Measurements from ENCODE around the gene EIF2S1. TPM values are rescaled to one million over a fixed set of nuclear protein-coding genes. Genes with fewer than 3 reads are reported as not detected.
"Not testable (repeated sequence)": the region's sequence is repeated elsewhere in the genome, so short reads cannot be mapped to it uniquely, and the experiment has no call there.

The EIF2S1 gene
- total RNA-seq, 1 donor from 2014 or later, result 143 TPM

GRCh38 chr14:67411820-67412421 is 51.8 kb downstream of the EIF2S1 start, which contains the start of gene PLEK2:
Gene PLEK2 (minus strand): TSS chr14:67412165. CDS start chr14:67412059, 106 bp downstream.
- Histone ChIP-seq H3K4me1 (ENCODE audit: insufficient read depth, low read length) (peaks cover 4% of the 10 kb centered on the region), H3K9me3 (ENCODE audit: insufficient read depth, low read depth, low read length) (no peaks in the 10 kb centered on the region), H2AFZ (ENCODE audit: low read depth, low read length) (peak within 1 kb of the TSS; percentile 96), H3K36me3 (ENCODE audit: insufficient read depth, low read length) (no peaks in the 10 kb centered on the region), H3K79me2 (ENCODE audit: insufficient read depth, low read length) (no peaks in the 10 kb centered on the region), H3K9ac (ENCODE audit: low read length) (peak within 1 kb of the TSS; percentile 61), H4K20me1 (ENCODE audit: insufficient read depth, low read length) (no peaks in the 10 kb centered on the region), H3K27me3 (ENCODE audit: insufficient read depth, low read length) (no peaks in the 10 kb centered on the region), H3K27ac (ENCODE audit: low read depth, low read length) (no peak within 1 kb of the TSS), H3K4me3 (ENCODE audit: insufficient read depth, low read depth, low read length) (peak within 1 kb of the TSS; percentile 54), H3K4me2 (ENCODE audit: low read length) (peak within 1 kb of the TSS; percentile 87)
- no peak for TF ChIP-seq EZH2 (IDR thresholded peaks at IDR 0.05; ENCODE audit: insufficient read depth, low read length)
- TF ChIP-seq, protein P1, sequence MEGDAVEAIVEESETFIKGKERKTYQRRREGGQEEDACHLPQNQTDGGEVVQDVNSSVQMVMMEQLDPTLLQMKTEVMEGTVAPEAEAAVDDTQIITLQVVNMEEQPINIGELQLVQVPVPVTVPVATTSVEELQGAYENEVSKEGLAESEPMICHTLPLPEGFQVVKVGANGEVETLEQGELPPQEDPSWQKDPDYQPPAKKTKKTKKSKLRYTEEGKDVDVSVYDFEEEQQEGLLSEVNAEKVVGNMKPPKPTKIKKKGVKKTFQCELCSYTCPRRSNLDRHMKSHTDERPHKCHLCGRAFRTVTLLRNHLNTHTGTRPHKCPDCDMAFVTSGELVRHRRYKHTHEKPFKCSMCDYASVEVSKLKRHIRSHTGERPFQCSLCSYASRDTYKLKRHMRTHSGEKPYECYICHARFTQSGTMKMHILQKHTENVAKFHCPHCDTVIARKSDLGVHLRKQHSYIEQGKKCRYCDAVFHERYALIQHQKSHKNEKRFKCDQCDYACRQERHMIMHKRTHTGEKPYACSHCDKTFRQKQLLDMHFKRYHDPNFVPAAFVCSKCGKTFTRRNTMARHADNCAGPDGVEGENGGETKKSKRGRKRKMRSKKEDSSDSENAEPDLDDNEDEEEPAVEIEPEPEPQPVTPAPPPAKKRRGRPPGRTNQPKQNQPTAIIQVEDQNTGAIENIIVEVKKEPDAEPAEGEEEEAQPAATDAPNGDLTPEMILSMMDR (IDR thresholded peaks at IDR 0.05; ENCODE audit: insufficient read depth, low read depth, low read length), result no peak
- peak within 1 kb of the TSS; percentile 45 for H3K4me3 Mint-ChIP-seq (ENCODE audit: unreplicated experiment)
- H3K36me3 Mint-ChIP-seq (ENCODE audit: low read depth, unreplicated experiment), result peaks cover 2% of the 10 kb centered on the region
- DNase-seq (ENCODE audit: low read depth) (no peak), FAIRE-seq (no peak)
- H3K4me1 Mint-ChIP-seq (ENCODE audit: low read depth, unreplicated experiment), result peaks cover 7% of the 10 kb centered on the region
- H3K9me3 Mint-ChIP-seq (ENCODE audit: unreplicated experiment), result peaks cover 2% of the 10 kb centered on the region
- no peak within 1 kb of the TSS for H3K27ac Mint-ChIP-seq (ENCODE audit: unreplicated experiment)
- H3K27me3 Mint-ChIP-seq (ENCODE audit: low read depth, unreplicated experiment), result peaks cover 6% of the 10 kb centered on the region

GRCh38 chr14:67413806-67414769 is 54.0 kb downstream of the EIF2S1 start:
- H3K36me3 Mint-ChIP-seq (ENCODE audit: low read depth, unreplicated experiment), result peaks cover 2% of the 10 kb centered on the region
- H3K4me3 Mint-ChIP-seq (ENCODE audit: unreplicated experiment), result no peak overlapping the region
- Histone ChIP-seq H3K79me2 (ENCODE audit: insufficient read depth, low read length) (no peaks in the 10 kb centered on the region), H3K4me1 (ENCODE audit: insufficient read depth, low read length) (peaks cover 10% of the 10 kb centered on the region), H3K36me3 (ENCODE audit: insufficient read depth, low read length) (no peaks in the 10 kb centered on the region), H3K27me3 (ENCODE audit: insufficient read depth, low read length) (no peaks in the 10 kb centered on the region), H4K20me1 (ENCODE audit: insufficient read depth, low read length) (no peaks in the 10 kb centered on the region), H3K9ac (ENCODE audit: low read length) (peak overlapping the region; percentile 3), H3K4me2 (ENCODE audit: low read length) (peak overlapping the region; percentile 66), H3K27ac (ENCODE audit: low read depth, low read length) (peak overlapping the region; percentile 53), H3K4me3 (ENCODE audit: insufficient read depth, low read depth, low read length) (no peak overlapping the region), H3K9me3 (ENCODE audit: insufficient read depth, low read depth, low read length) (no peaks in the 10 kb centered on the region), H2AFZ (ENCODE audit: low read depth, low read length) (peak overlapping the region; percentile 21)
- TF ChIP-seq, protein P1 (IDR thresholded peaks at IDR 0.05; ENCODE audit: insufficient read depth, low read depth, low read length), result no peak
- no peak for TF ChIP-seq EZH2 (IDR thresholded peaks at IDR 0.05; ENCODE audit: insufficient read depth, low read length)
- no peak for FAIRE-seq
- H3K9me3 Mint-ChIP-seq (ENCODE audit: unreplicated experiment), result no peaks in the 10 kb centered on the region
- peaks cover 6% of the 10 kb centered on the region for H3K27me3 Mint-ChIP-seq (ENCODE audit: low read depth, unreplicated experiment)
- peak overlapping the region; percentile 72 for H3K27ac Mint-ChIP-seq (ENCODE audit: unreplicated experiment)
- peak; percentile 76 for DNase-seq (ENCODE audit: low read depth)
- H3K4me1 Mint-ChIP-seq (ENCODE audit: low read depth, unreplicated experiment), result peaks cover 7% of the 10 kb centered on the region

- H3K9me3 Mint-ChIP-seq (ENCODE audit: unreplicated experiment); H3K27me3 ChIP-seq (ENCODE audit: insufficient read depth, low read length); H3K4me1 Mint-ChIP-seq (ENCODE audit: low read depth, unreplicated experiment): not testable (repeated sequence)
Measured at GRCh38 chr14:67415610-67416009, 55.5 kb downstream of the EIF2S1 start.

More at GRCh38 chr14:67415610-67416009, 55.5 kb downstream of the EIF2S1 start:
- not testable (repeated sequence) for H3K9ac ChIP-seq (ENCODE audit: low read length); H3K4me3 Mint-ChIP-seq (ENCODE audit: unreplicated experiment); H3K4me2 ChIP-seq (ENCODE audit: low read length); H4K20me1 ChIP-seq (ENCODE audit: insufficient read depth, low read length); H3K9me3 ChIP-seq (ENCODE audit: insufficient read depth, low read depth, low read length); H3K27me3 Mint-ChIP-seq (ENCODE audit: low read depth, unreplicated experiment); H3K4me3 ChIP-seq (ENCODE audit: insufficient read depth, low read depth, low read length); H3K36me3 ChIP-seq (ENCODE audit: insufficient read depth, low read length); FAIRE-seq; H3K79me2 ChIP-seq (ENCODE audit: insufficient read depth, low read length); H3K27ac Mint-ChIP-seq (ENCODE audit: unreplicated experiment); H3K36me3 Mint-ChIP-seq (ENCODE audit: low read depth, unreplicated experiment); H3K27ac ChIP-seq (ENCODE audit: low read depth, low read length); H2AFZ ChIP-seq (ENCODE audit: low read depth, low read length); DNase-seq (ENCODE audit: low read depth)
- peaks cover 14% of the 10 kb centered on the region for H3K4me1 ChIP-seq (ENCODE audit: insufficient read depth, low read length)
